GM23248 (cell line): Measurements from ENCODE around the gene GABBR1. TPM values are rescaled to one million over a fixed set of nuclear protein-coding genes. Genes with fewer than 3 reads are reported as not detected.

ENCODE experiments used
- DNase-seq: peaks from one replicate; pipeline ENCODE4 v3.0.0-alpha.2; 2015
- H2AFZ ChIP-seq: fragments of 200-600 bp; sonication (generic); 2 replicates; pipeline ENCODE4 v1.6.1; 2016; ENCODE audit warnings: antibody characterized with exemption
- H3F3A ChIP-seq: fragments of 200-600 bp; sonication (generic); 2 replicates; pipeline ENCODE4 v1.6.1; 2016; ENCODE audit warnings: mild to moderate bottlenecking, antibody characterized with exemption, mixed run types; ENCODE audit not compliant: insufficient read depth
- H3K27ac ChIP-seq: fragments of 200-600 bp; sonication (generic); 2 replicates; pipeline ENCODE4 v1.5.1; 2016; ENCODE audit warnings: mild to moderate bottlenecking
- H3K27me3 ChIP-seq: fragments of 200-600 bp; sonication (generic); replicated peaks from 2 replicates; pipeline ENCODE4 v1.6.1; 2016; ENCODE audit warnings: mild to moderate bottlenecking; ENCODE audit not compliant: insufficient read depth
- H3K36me3 ChIP-seq: fragments of 200-600 bp; sonication (generic); 2 replicates; pipeline ENCODE4 v1.6.1; 2016; ENCODE audit warnings: low read depth, mild to moderate bottlenecking
- H3K4me1 ChIP-seq: fragments of 200-600 bp; sonication (generic); 2 replicates; pipeline ENCODE4 v1.6.1; 2016; ENCODE audit warnings: mild to moderate bottlenecking; ENCODE audit not compliant: insufficient read depth
- H3K4me2 ChIP-seq: fragments of 200-600 bp; sonication (generic); one replicate; pipeline ENCODE4 v1.6.1; 2016; ENCODE audit warnings: mild to moderate bottlenecking; ENCODE audit not compliant: unreplicated experiment
- H3K4me3 ChIP-seq: fragments of 200-600 bp; sonication (generic); 2 replicates; pipeline ENCODE4 v1.5.1; 2016; ENCODE audit warnings: mild to moderate bottlenecking
- H3K79me2 ChIP-seq: fragments of 200-600 bp; sonication (generic); 2 replicates; pipeline ENCODE4 v1.6.1; 2016; ENCODE audit warnings: mild to moderate bottlenecking; ENCODE audit not compliant: insufficient read depth
- H3K9ac ChIP-seq: fragments of 200-600 bp; sonication (generic); 2 replicates; pipeline ENCODE4 v1.6.1; 2016; ENCODE audit warnings: mild to moderate bottlenecking
- H3K9me2 ChIP-seq: fragments of 200-600 bp; sonication (generic); 2 replicates; pipeline ENCODE4 v1.6.1; 2016; ENCODE audit warnings: mixed run types, mild to moderate bottlenecking, moderate library complexity; ENCODE audit not compliant: insufficient read depth
- H3K9me3 ChIP-seq: fragments of 200-600 bp; sonication (generic); one replicate; pipeline ENCODE4 v1.6.1; 2017; ENCODE audit warnings: low read depth
- H4K20me1 ChIP-seq: fragments of 200-600 bp; sonication (generic); 2 replicates; pipeline ENCODE4 v1.6.0; 2016; ENCODE audit not compliant: insufficient read depth
- EZH2 ChIP-seq: fragments of 200-600 bp; sonication (generic); IDR thresholded peaks from 2 replicates; pipeline ENCODE4 v1.6.1; 2018; ENCODE audit warnings: antibody characterized with exemption, mild to moderate bottlenecking; ENCODE audit not compliant: insufficient read depth, poor library complexity, severe bottlenecking
- EZH2phosphoT487 ChIP-seq: fragments of 200-600 bp; sonication (generic); IDR thresholded peaks from 2 replicates; pipeline ENCODE4 v1.6.1; 2018; ENCODE audit warnings: antibody characterized with exemption, moderate library complexity, mild to moderate bottlenecking, low read depth; ENCODE audit not compliant: insufficient read depth
- WGBS, 2 experiments: methylation state at CpG; one replicate each; pipeline ENCODE4 v1.1.6; 2015 to 2017; ENCODE audit warnings: low lambda C conversion rate in 2 of 2, low coverage in 1 of 2; ENCODE audit errors: missing lambda C conversion rate in 2 of 2; 5-methylcytosine and 5-hydroxymethylcytosine counted together
- in situ Hi-C: fragments of 300-500 bp; cut with MboI; formaldehyde crosslinking; loops from 2 replicates; pipeline ENCODE4 v1.15.0; 2020
- polyA plus RNA-seq: library from polyadenylated mRNA; unstranded; fragments of >200 nt; fragmentation: Nextera tagmentation; extraction: Ambion mirVana; gene quantifications from 2 replicates; pipeline ENCODE4 v1.2.1, GENCODE V29; 2016
- total RNA-seq: library from RNA; depleted of rRNA; stranded (reverse); fragments of >200 nt; shearing (Covaris generic); gene quantifications from 2 replicates; pipeline ENCODE4 v1.2.3, GENCODE V29; 2014

The GABBR1 gene
- total and polyA plus RNA-seq, 2 experiments from 2014 or later, result 5.3 to 6.1 TPM

- no peaks in the 10 kb centered on the region for H3F3A ChIP-seq
- no peaks in the 10 kb centered on the region for H3K4me1 ChIP-seq
- H3K9ac ChIP-seq, result no peak overlapping the region
- in situ Hi-C loops, result no loop called here
- no peaks in the 10 kb centered on the region for H4K20me1 ChIP-seq
- DNase-seq, result no peak
- TF ChIP-seq EZH2, result no peak
- TF ChIP-seq EZH2phosphoT487, result no peak
- no peaks in the 10 kb centered on the region for H3K9me2 ChIP-seq
- H3K79me2 ChIP-seq, result no peaks in the 10 kb centered on the region
- no peaks in the 10 kb centered on the region for H3K9me3 ChIP-seq
- no peak overlapping the region for H2AFZ ChIP-seq
- no peak overlapping the region for H3K4me3 ChIP-seq
- no peak overlapping the region for H3K4me2 ChIP-seq
- no peaks in the 10 kb centered on the region for H3K36me3 ChIP-seq
- H3K27ac ChIP-seq, result no peak overlapping the region
- 10 to 23% methylated on average over 2 of the region's 2 CpGs for WGBS, 2 experiments
- no peaks in the 10 kb centered on the region for H3K27me3 ChIP-seq
Measured at GRCh38 chr6:29532320-29532951, 100.5 kb downstream of the GABBR1 start.

- no peaks in the 10 kb centered on the region for H3K36me3 ChIP-seq
- no peak overlapping the region for H3K9ac ChIP-seq
- no peaks in the 10 kb centered on the region for H3K9me2 ChIP-seq
- no peaks in the 10 kb centered on the region for H4K20me1 ChIP-seq
- H3K4me2 ChIP-seq, result no peak overlapping the region
- DNase-seq, result peak; percentile 13
- TF ChIP-seq EZH2phosphoT487 (no peak), EZH2 (no peak)
- in situ Hi-C loops, result no loop called here
- no peak overlapping the region for H3K27ac ChIP-seq
- H3K4me1 ChIP-seq, result no peaks in the 10 kb centered on the region
- 30 to 45% methylated on average over 3 of the region's 3 CpGs for WGBS, 2 experiments
- H3F3A ChIP-seq, result no peaks in the 10 kb centered on the region
- H3K9me3 ChIP-seq, result no peaks in the 10 kb centered on the region
- H3K27me3 ChIP-seq, result no peaks in the 10 kb centered on the region
- H3K4me3 ChIP-seq, result no peak overlapping the region
- H2AFZ ChIP-seq, result no peak overlapping the region
- no peaks in the 10 kb centered on the region for H3K79me2 ChIP-seq
Measured at GRCh38 chr6:29531668-29532067, 101.3 kb downstream of the GABBR1 start.

- in situ Hi-C loops, result no loop called here
Measured at GRCh38 chr6:29530671-29531310, 102.2 kb downstream of the GABBR1 start.

GRCh38 chr6:29529956-29530355 is 103.0 kb downstream of the GABBR1 start:
- Histone ChIP-seq H3K4me1 (no peaks in the 10 kb centered on the region), H2AFZ (no peak overlapping the region), H3K9ac (no peak overlapping the region), H3K36me3 (no peaks in the 10 kb centered on the region), H3K27ac (no peak overlapping the region), H3K4me2 (no peak overlapping the region), H3F3A (no peaks in the 10 kb centered on the region), H3K4me3 (no peak overlapping the region), H3K9me3 (no peaks in the 10 kb centered on the region), H3K79me2 (no peaks in the 10 kb centered on the region), H4K20me1 (no peaks in the 10 kb centered on the region), H3K27me3 (no peaks in the 10 kb centered on the region), H3K9me2 (no peaks in the 10 kb centered on the region)
- in situ Hi-C loops, result no loop called here
- DNase-seq, result no peak
- WGBS, 2 experiments, result 29 to 61% methylated on average over 2 to 3 of the region's 3 CpGs
- no peak for TF ChIP-seq EZH2
- no peak for TF ChIP-seq EZH2phosphoT487

More at GRCh38 chr6:29530671-29531310, 102.2 kb downstream of the GABBR1 start:
- no peaks in the 10 kb centered on the region for H3K36me3 ChIP-seq
- H3K9me3 ChIP-seq, result no peaks in the 10 kb centered on the region
- no peaks in the 10 kb centered on the region for H3K27me3 ChIP-seq
- no peaks in the 10 kb centered on the region for H4K20me1 ChIP-seq
- H3F3A ChIP-seq, result no peaks in the 10 kb centered on the region
- H3K27ac ChIP-seq, result no peak overlapping the region
- H3K9ac ChIP-seq, result no peak overlapping the region
- no peak for TF ChIP-seq EZH2phosphoT487
- TF ChIP-seq EZH2, result no peak
- DNase-seq, result no peak
- no peak overlapping the region for H3K4me3 ChIP-seq
- no peaks in the 10 kb centered on the region for H3K4me1 ChIP-seq
- no peak overlapping the region for H3K4me2 ChIP-seq
- WGBS, 2 experiments, result 13 to 36% methylated on average over 2 of the region's 2 CpGs
- H3K79me2 ChIP-seq, result no peaks in the 10 kb centered on the region
- H3K9me2 ChIP-seq, result no peaks in the 10 kb centered on the region
- no peak overlapping the region for H2AFZ ChIP-seq
